Measurements from ENCODE around the gene TMIGD1. TPM values are rescaled to one million over a fixed set of nuclear protein-coding genes. Genes with fewer than 3 reads are reported as not detected.

Gene TMIGD1
- total and polyA plus RNA-seq, 2 of the 13 experiments (the other 11 are each of a cell fraction or from before 2014, with no cell fraction given) = not detected

DNA sequence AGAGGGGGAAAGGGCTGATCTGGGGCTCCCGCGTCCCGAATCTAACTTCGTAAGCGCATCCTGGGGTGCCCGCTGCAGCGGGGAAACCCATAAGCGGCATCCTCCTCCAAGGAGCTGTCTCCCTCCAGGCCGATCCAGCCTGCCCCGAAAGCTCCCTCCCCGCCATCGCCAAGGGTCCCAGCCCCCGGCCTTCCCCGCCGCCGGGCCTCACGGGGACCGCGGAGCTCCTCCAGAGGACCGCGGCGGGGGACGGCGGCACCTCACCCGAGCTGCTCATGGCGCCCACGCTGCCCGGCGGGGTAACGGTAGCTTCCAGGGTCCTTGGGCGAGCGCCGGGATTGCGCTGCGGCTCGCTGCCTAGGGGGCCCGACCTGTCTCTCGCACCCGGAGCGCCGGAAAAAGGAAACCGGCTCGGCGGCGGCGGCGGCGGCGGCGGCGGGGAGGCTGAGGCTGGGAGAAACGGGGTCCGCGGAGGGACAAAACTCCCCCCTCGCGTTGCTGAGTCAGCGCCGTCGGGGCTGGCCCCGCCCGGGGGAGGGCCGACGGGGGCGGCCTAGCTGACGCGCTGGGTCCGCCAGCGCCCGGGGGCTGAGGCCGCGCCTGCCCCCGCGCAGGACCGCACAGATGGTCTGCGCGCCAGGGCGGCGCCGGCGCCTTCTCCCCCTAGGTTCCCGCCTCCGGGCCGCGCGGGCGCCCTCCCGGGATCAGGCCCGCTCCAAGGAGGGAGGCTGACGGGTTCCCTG is 42.1 kb downstream of the TMIGD1 start, which contains the start of gene BLMH (continued):
- TF ChIP-seq, protein P1, sequence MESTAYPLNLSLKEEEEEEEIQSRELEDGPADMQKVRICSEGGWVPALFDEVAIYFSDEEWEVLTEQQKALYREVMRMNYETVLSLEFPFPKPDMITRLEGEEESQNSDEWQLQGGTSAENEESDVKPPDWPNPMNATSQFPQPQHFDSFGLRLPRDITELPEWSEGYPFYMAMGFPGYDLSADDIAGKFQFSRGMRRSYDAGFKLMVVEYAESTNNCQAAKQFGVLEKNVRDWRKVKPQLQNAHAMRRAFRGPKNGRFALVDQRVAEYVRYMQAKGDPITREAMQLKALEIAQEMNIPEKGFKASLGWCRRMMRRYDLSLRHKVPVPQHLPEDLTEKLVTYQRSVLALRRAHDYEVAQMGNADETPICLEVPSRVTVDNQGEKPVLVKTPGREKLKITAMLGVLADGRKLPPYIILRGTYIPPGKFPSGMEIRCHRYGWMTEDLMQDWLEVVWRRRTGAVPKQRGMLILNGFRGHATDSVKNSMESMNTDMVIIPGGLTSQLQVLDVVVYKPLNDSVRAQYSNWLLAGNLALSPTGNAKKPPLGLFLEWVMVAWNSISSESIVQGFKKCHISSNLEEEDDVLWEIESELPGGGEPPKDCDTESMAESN (CRISPR knock-in tag; conservative IDR thresholded peaks at IDR 0.05) = no peak; the same call in 1 of the 2 replicates
- TF ChIP-seq PHF20 (CRISPR knock-in tag; IDR thresholded peaks at IDR 0.05) (no peak; the same call in none of the 2 replicates), MXI1 (IDR thresholded peaks at IDR 0.05; ENCODE audit: borderline replicate concordance, low read depth, low read length) (peak; percentile 42; the same call in 1 of the 3 replicates), ZNF501 (CRISPR knock-in tag; IDR thresholded peaks at IDR 0.05) (peak; percentile 57; the same call in 1 of the 2 replicates), TMF1 (CRISPR knock-in tag; IDR thresholded peaks at IDR 0.05; ENCODE audit: low read depth) (peak; percentile 79; the same call in 1 of the 2 replicates), NAIF1 (CRISPR knock-in tag; IDR thresholded peaks at IDR 0.05; ENCODE audit: borderline replicate concordance) (0 out of 2 replicates have a peak, but pooled peaks have one; percentile 55), RFXAP (CRISPR knock-in tag; IDR thresholded peaks at IDR 0.05; ENCODE audit: borderline replicate concordance) (peak; percentile 43; the same call in 1 of the 2 replicates), JUND (CRISPR knock-in tag; IDR thresholded peaks at IDR 0.05) (0 out of 2 replicates have a peak, but pooled peaks have one; percentile 32), IRF2 (CRISPR knock-in tag; IDR thresholded peaks at IDR 0.05) (peak; percentile 54; the same call in 1 of the 2 replicates), RARG (CRISPR knock-in tag; IDR thresholded peaks at IDR 0.05; ENCODE audit: low read depth) (no peak), EEA1 (CRISPR knock-in tag; IDR thresholded peaks at IDR 0.05; ENCODE audit: borderline replicate concordance) (no peak), ZNF263 (CRISPR knock-in tag; IDR thresholded peaks at IDR 0.05) (no peak), ZNF12 (CRISPR knock-in tag; IDR thresholded peaks at IDR 0.05) (0 out of 2 replicates have a peak, but pooled peaks have one; percentile 11), ZNF839 (CRISPR knock-in tag; IDR thresholded peaks at IDR 0.05; ENCODE audit: borderline replicate concordance) (no peak), ESRRA (CRISPR knock-in tag; IDR thresholded peaks at IDR 0.05; ENCODE audit: low read depth) (0 out of 2 replicates have a peak, but pooled peaks have one; percentile 12), SKI (IDR thresholded peaks at IDR 0.05; ENCODE audit: partially characterized antibody) (peak; percentile 55)
- TF ChIP-seq, protein P2, sequence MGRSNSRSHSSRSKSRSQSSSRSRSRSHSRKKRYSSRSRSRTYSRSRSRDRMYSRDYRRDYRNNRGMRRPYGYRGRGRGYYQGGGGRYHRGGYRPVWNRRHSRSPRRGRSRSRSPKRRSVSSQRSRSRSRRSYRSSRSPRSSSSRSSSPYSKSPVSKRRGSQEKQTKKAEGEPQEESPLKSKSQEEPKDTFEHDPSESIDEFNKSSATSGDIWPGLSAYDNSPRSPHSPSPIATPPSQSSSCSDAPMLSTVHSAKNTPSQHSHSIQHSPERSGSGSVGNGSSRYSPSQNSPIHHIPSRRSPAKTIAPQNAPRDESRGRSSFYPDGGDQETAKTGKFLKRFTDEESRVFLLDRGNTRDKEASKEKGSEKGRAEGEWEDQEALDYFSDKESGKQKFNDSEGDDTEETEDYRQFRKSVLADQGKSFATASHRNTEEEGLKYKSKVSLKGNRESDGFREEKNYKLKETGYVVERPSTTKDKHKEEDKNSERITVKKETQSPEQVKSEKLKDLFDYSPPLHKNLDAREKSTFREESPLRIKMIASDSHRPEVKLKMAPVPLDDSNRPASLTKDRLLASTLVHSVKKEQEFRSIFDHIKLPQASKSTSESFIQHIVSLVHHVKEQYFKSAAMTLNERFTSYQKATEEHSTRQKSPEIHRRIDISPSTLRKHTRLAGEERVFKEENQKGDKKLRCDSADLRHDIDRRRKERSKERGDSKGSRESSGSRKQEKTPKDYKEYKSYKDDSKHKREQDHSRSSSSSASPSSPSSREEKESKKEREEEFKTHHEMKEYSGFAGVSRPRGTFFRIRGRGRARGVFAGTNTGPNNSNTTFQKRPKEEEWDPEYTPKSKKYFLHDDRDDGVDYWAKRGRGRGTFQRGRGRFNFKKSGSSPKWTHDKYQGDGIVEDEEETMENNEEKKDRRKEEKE (IDR thresholded peaks at IDR 0.05) = no peak
- TF ChIP-seq, protein P3, sequence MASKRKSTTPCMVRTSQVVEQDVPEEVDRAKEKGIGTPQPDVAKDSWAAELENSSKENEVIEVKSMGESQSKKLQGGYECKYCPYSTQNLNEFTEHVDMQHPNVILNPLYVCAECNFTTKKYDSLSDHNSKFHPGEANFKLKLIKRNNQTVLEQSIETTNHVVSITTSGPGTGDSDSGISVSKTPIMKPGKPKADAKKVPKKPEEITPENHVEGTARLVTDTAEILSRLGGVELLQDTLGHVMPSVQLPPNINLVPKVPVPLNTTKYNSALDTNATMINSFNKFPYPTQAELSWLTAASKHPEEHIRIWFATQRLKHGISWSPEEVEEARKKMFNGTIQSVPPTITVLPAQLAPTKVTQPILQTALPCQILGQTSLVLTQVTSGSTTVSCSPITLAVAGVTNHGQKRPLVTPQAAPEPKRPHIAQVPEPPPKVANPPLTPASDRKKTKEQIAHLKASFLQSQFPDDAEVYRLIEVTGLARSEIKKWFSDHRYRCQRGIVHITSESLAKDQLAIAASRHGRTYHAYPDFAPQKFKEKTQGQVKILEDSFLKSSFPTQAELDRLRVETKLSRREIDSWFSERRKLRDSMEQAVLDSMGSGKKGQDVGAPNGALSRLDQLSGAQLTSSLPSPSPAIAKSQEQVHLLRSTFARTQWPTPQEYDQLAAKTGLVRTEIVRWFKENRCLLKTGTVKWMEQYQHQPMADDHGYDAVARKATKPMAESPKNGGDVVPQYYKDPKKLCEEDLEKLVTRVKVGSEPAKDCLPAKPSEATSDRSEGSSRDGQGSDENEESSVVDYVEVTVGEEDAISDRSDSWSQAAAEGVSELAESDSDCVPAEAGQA (IDR thresholded peaks at IDR 0.05; ENCODE audit: low read depth) = 0 out of 2 replicates have a peak, but pooled peaks have one; percentile 21
- TF ChIP-seq, protein P3 (CRISPR knock-in tag; IDR thresholded peaks at IDR 0.05; ENCODE audit: borderline replicate concordance) = no peak
